WTC11 (cell line): ENCODE measurements around the gene GLI2. TPM values are rescaled to one million over a fixed set of nuclear protein-coding genes. Genes with fewer than 3 reads are reported as not detected.

ENCODE experiments used
- ATAC-seq: fragments of 200-7000 bp; cut with Tn5 transposase; 2 replicates; pipeline ENCODE4 v1.10.0; 2021; ENCODE audit warnings: mild to moderate bottlenecking, moderate library complexity
- CTCF ChIA-PET: fragments of 300-600 bp; sonication (Branson Sonifier 250); formaldehyde crosslinking; loops from one replicate; lab custom pipeline; 2021; ENCODE audit warnings: antibody characterized with exemption; lab: Charles Lee
- POLR2A ChIA-PET: fragments of 350-600 bp; sonication (Branson Sonifier 250); formaldehyde crosslinking; loops from one replicate; lab custom pipeline; 2021; ENCODE audit warnings: antibody characterized with exemption; lab: Charles Lee
- DNase-seq: peaks from one replicate; pipeline ENCODE4 v3.0.0; 2021; ENCODE audit warnings: low spot score
- H3K27ac Mint-ChIP-seq: 2 replicates; pipeline ENCODE4 v1.8.0; 2021; ENCODE audit warnings: mixed read lengths
- H3K27me3 Mint-ChIP-seq: 2 replicates; pipeline ENCODE4 v1.8.0; 2021; ENCODE audit warnings: low read depth, mild to moderate bottlenecking, moderate library complexity, mixed read lengths
- H3K36me3 Mint-ChIP-seq: 2 replicates; pipeline ENCODE4 v1.8.0; 2021; ENCODE audit warnings: mixed read lengths
- H3K4me1 Mint-ChIP-seq: 2 replicates; pipeline ENCODE4 v1.8.0; 2022; ENCODE audit warnings: mixed read lengths
- H3K4me3 Mint-ChIP-seq: 2 replicates; pipeline ENCODE4 v1.8.0; 2021; ENCODE audit warnings: mild to moderate bottlenecking, moderate library complexity, mixed read lengths
- H3K9me3 Mint-ChIP-seq: 2 replicates; pipeline ENCODE4 v1.8.0; 2021; ENCODE audit warnings: mixed read lengths
- JAZF1 ChIP-seq: fragments of 250-450 bp; sonication (Bioruptor Pico); IDR thresholded peaks from 2 replicates; pipeline ENCODE4 v1.9.0; 2021; ENCODE audit warnings: moderate library complexity, mild to moderate bottlenecking, inconsistent platforms
- MXD4 ChIP-seq: fragments of 250-450 bp; sonication (Bioruptor Pico); IDR thresholded peaks from 2 replicates; pipeline ENCODE4 v1.8.0; 2021; ENCODE audit warnings: mild to moderate bottlenecking, moderate library complexity, borderline replicate concordance
- MYBL2 ChIP-seq: sonication (generic); formaldehyde crosslinking; IDR thresholded peaks from 2 replicates; pipeline ENCODE4 v1.8.1; 2023; ENCODE audit warnings: mild to moderate bottlenecking, moderate library complexity, missing genetic modification reagents
- PRRX2 ChIP-seq: fragments of 250-450 bp; sonication (Bioruptor Pico); IDR thresholded peaks from 2 replicates; pipeline ENCODE4 v1.8.0; 2021; ENCODE audit warnings: mild to moderate bottlenecking
- SMAD3 ChIP-seq: sonication (generic); formaldehyde crosslinking; IDR thresholded peaks from 2 replicates; pipeline ENCODE4 v1.8.0; 2022; ENCODE audit warnings: missing genetic modification reagents, mild to moderate bottlenecking, borderline replicate concordance
- TCF7 ChIP-seq: sonication (generic); formaldehyde crosslinking; IDR thresholded peaks from 2 replicates; pipeline ENCODE4 v1.8.0; 2022; ENCODE audit warnings: mild to moderate bottlenecking, low read depth, missing genetic modification reagents, moderate library complexity
- TEAD4 ChIP-seq: sonication (generic); formaldehyde crosslinking; IDR thresholded peaks from 2 replicates; pipeline ENCODE4 v1.8.0; 2022; ENCODE audit warnings: mild to moderate bottlenecking, missing genetic modification reagents
- ZNF219 ChIP-seq: sonication (generic); formaldehyde crosslinking; IDR thresholded peaks from 2 replicates; pipeline ENCODE4 v1.8.0; 2023; ENCODE audit warnings: missing genetic modification reagents, mild to moderate bottlenecking, borderline replicate concordance
- ZNF263 ChIP-seq: sonication (generic); formaldehyde crosslinking; IDR thresholded peaks from 2 replicates; pipeline ENCODE4 v1.8.1; 2022; ENCODE audit warnings: low read depth, mild to moderate bottlenecking, moderate library complexity, missing genetic modification reagents
- ZNF423 ChIP-seq: fragments of 250-450 bp; sonication (Bioruptor Pico); IDR thresholded peaks from 2 replicates; pipeline ENCODE4 v2.1.2; 2022; ENCODE audit warnings: mild to moderate bottlenecking, moderate library complexity
- ZNF425 ChIP-seq: fragments of 250-450 bp; sonication (Bioruptor Pico); conservative IDR thresholded peaks from 2 replicates; pipeline ENCODE4 v1.9.0; 2021; ENCODE audit warnings: mild to moderate bottlenecking
- ZNF532 ChIP-seq: fragments of 250-450 bp; sonication (Bioruptor Pico); IDR thresholded peaks from 2 replicates; pipeline ENCODE4 v1.9.0; 2021; ENCODE audit warnings: mild to moderate bottlenecking, borderline replicate concordance
- total RNA-seq: library from RNA; stranded (reverse); gene quantifications from 3 replicates; pipeline ENCODE4 v1.2.3, GENCODE V29; 2021
- TF ChIP-seq, protein P1 (sequence below): sonication (generic); formaldehyde crosslinking; IDR thresholded peaks from 2 replicates; pipeline ENCODE4 v1.8.0; 2023; ENCODE audit warnings: mild to moderate bottlenecking, missing genetic modification reagents
- TF ChIP-seq, protein P2 (sequence below): fragments of 250-450 bp; sonication (Bioruptor Pico); IDR thresholded peaks from 2 replicates; pipeline ENCODE4 v2.1.2; 2022; ENCODE audit warnings: mild to moderate bottlenecking, moderate library complexity
- TF ChIP-seq, protein P3 (sequence below): sonication (generic); formaldehyde crosslinking; IDR thresholded peaks from 2 replicates; pipeline ENCODE4 v1.8.0; 2022; ENCODE audit warnings: missing genetic modification reagents

The GLI2 gene
- total RNA-seq, 1 experiment from 2014 or later: 60.9 TPM

GRCh38 chr2:120692691-120693090 is 43.0 kb upstream of the GLI2 start:
- H3K27me3 Mint-ChIP-seq: peaks cover 65% of the 10 kb centered on the region

DNA sequence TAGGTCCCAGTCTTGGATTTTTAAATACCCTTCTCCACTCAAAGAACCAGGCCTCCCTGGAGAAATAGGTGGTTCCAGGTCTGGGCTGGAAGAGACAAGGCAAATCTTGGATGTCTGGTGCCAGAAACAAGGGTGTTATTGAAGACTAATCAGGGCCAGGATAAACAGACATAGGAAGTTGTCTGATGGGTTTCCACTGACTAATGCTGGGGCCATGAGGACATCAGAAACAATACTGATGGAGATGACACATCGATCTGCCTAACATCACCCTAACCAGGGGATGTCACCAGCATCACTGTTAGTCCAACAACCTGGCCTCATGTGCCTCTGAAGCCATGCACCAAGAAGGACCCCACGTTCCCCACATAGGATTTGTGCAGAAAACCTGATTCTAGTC is 42.5 kb upstream of the GLI2 start:
- H3K4me3 Mint-ChIP-seq: no peak overlapping the region
- peaks cover 61% of the 10 kb centered on the region for H3K27me3 Mint-ChIP-seq
- CTCF ChIA-PET: interaction anchor here (0.8 kb wide), 1 partner anchor 265 kb away, joined by 3 read pairs; no protein-coding TSS in a partner anchor
- peaks cover 20% of the 10 kb centered on the region for H3K4me1 Mint-ChIP-seq
- H3K9me3 Mint-ChIP-seq: 0 out of 2 replicates have a peak, but pooled peaks cover 1% of the 10 kb centered on the region
- POLR2A ChIA-PET: no interaction called here
- ATAC-seq (no peak), DNase-seq (no peak)
- H3K27ac Mint-ChIP-seq: no peak overlapping the region
- H3K36me3 Mint-ChIP-seq: no peaks in the 10 kb centered on the region
- TF ChIP-seq ZNF263 (CRISPR knock-in tag) (no peak), SMAD3 (CRISPR knock-in tag) (no peak), JAZF1 (CRISPR knock-in tag) (no peak), TEAD4 (CRISPR knock-in tag) (no peak), MYBL2 (no peak), TCF7 (CRISPR knock-in tag) (no peak)
- TF ChIP-seq, protein P1, sequence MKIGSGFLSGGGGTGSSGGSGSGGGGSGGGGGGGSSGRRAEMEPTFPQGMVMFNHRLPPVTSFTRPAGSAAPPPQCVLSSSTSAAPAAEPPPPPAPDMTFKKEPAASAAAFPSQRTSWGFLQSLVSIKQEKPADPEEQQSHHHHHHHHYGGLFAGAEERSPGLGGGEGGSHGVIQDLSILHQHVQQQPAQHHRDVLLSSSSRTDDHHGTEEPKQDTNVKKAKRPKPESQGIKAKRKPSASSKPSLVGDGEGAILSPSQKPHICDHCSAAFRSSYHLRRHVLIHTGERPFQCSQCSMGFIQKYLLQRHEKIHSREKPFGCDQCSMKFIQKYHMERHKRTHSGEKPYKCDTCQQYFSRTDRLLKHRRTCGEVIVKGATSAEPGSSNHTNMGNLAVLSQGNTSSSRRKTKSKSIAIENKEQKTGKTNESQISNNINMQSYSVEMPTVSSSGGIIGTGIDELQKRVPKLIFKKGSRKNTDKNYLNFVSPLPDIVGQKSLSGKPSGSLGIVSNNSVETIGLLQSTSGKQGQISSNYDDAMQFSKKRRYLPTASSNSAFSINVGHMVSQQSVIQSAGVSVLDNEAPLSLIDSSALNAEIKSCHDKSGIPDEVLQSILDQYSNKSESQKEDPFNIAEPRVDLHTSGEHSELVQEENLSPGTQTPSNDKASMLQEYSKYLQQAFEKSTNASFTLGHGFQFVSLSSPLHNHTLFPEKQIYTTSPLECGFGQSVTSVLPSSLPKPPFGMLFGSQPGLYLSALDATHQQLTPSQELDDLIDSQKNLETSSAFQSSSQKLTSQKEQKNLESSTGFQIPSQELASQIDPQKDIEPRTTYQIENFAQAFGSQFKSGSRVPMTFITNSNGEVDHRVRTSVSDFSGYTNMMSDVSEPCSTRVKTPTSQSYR (CRISPR knock-in tag): no peak
- TF ChIP-seq, protein P2, sequence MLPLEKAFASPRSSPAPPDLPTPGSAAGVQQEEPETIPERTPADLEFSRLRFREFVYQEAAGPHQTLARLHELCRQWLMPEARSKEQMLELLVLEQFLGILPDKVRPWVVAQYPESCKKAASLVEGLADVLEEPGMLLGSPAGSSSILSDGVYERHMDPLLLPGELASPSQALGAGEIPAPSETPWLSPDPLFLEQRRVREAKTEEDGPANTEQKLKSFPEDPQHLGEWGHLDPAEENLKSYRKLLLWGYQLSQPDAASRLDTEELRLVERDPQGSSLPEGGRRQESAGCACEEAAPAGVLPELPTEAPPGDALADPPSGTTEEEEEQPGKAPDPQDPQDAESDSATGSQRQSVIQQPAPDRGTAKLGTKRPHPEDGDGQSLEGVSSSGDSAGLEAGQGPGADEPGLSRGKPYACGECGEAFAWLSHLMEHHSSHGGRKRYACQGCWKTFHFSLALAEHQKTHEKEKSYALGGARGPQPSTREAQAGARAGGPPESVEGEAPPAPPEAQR: no peak
- TF ChIP-seq, protein P3, sequence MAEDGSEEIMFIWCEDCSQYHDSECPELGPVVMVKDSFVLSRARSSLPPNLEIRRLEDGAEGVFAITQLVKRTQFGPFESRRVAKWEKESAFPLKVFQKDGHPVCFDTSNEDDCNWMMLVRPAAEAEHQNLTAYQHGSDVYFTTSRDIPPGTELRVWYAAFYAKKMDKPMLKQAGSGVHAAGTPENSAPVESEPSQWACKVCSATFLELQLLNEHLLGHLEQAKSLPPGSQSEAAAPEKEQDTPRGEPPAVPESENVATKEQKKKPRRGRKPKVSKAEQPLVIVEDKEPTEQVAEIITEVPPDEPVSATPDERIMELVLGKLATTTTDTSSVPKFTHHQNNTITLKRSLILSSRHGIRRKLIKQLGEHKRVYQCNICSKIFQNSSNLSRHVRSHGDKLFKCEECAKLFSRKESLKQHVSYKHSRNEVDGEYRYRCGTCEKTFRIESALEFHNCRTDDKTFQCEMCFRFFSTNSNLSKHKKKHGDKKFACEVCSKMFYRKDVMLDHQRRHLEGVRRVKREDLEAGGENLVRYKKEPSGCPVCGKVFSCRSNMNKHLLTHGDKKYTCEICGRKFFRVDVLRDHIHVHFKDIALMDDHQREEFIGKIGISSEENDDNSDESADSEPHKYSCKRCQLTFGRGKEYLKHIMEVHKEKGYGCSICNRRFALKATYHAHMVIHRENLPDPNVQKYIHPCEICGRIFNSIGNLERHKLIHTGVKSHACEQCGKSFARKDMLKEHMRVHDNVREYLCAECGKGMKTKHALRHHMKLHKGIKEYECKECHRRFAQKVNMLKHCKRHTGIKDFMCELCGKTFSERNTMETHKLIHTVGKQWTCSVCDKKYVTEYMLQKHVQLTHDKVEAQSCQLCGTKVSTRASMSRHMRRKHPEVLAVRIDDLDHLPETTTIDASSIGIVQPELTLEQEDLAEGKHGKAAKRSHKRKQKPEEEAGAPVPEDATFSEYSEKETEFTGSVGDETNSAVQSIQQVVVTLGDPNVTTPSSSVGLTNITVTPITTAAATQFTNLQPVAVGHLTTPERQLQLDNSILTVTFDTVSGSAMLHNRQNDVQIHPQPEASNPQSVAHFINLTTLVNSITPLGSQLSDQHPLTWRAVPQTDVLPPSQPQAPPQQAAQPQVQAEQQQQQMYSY (CRISPR knock-in tag): no peak

More at GRCh38 chr2:120692691-120693090, 43.0 kb upstream of the GLI2 start:
- Mint-ChIP-seq H3K4me1 (peaks cover 20% of the 10 kb centered on the region), H3K9me3 (0 out of 2 replicates have a peak, but pooled peaks cover 2% of the 10 kb centered on the region), H3K36me3 (no peaks in the 10 kb centered on the region), H3K4me3 (no peak overlapping the region), H3K27ac (no peak overlapping the region)
- no peak for TF ChIP-seq ZNF532 (CRISPR knock-in tag)
- no peak for TF ChIP-seq PRRX2 (CRISPR knock-in tag)
- TF ChIP-seq ZNF219 (CRISPR knock-in tag): no peak
- TF ChIP-seq MXD4 (CRISPR knock-in tag): no peak
- TF ChIP-seq TEAD4 (CRISPR knock-in tag): no peak
- no peak for TF ChIP-seq ZNF425 (CRISPR knock-in tag)
- no peak for TF ChIP-seq ZNF423 (CRISPR knock-in tag)
- DNase-seq: no peak
- no peak for ATAC-seq
- POLR2A ChIA-PET: no interaction called here
- CTCF ChIA-PET: interaction anchor here (0.8 kb wide), 2 partner anchors 191 to 266 kb away, joined by 3 read pairs; no protein-coding TSS in a partner anchor
